Measurements from ENCODE around the gene STAT4. TPM values are rescaled to one million over a fixed set of nuclear protein-coding genes. Genes with fewer than 3 reads are reported as not detected.
A peak's percentile ranks its signal among the peaks of the same experiment; 100 is the strongest.

The STAT4 gene, protein sequence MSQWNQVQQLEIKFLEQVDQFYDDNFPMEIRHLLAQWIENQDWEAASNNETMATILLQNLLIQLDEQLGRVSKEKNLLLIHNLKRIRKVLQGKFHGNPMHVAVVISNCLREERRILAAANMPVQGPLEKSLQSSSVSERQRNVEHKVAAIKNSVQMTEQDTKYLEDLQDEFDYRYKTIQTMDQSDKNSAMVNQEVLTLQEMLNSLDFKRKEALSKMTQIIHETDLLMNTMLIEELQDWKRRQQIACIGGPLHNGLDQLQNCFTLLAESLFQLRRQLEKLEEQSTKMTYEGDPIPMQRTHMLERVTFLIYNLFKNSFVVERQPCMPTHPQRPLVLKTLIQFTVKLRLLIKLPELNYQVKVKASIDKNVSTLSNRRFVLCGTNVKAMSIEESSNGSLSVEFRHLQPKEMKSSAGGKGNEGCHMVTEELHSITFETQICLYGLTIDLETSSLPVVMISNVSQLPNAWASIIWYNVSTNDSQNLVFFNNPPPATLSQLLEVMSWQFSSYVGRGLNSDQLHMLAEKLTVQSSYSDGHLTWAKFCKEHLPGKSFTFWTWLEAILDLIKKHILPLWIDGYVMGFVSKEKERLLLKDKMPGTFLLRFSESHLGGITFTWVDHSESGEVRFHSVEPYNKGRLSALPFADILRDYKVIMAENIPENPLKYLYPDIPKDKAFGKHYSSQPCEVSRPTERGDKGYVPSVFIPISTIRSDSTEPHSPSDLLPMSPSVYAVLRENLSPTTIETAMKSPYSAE
- total RNA-seq (2014; rRNA removed; shearing (Covaris generic)): 10.4 and 12.7 TPM in 2 replicates
- polyA plus RNA-seq (2014; cell fraction: nucleus; rRNA removed): 16.4 and 17.6 TPM in 2 replicates

DNA sequence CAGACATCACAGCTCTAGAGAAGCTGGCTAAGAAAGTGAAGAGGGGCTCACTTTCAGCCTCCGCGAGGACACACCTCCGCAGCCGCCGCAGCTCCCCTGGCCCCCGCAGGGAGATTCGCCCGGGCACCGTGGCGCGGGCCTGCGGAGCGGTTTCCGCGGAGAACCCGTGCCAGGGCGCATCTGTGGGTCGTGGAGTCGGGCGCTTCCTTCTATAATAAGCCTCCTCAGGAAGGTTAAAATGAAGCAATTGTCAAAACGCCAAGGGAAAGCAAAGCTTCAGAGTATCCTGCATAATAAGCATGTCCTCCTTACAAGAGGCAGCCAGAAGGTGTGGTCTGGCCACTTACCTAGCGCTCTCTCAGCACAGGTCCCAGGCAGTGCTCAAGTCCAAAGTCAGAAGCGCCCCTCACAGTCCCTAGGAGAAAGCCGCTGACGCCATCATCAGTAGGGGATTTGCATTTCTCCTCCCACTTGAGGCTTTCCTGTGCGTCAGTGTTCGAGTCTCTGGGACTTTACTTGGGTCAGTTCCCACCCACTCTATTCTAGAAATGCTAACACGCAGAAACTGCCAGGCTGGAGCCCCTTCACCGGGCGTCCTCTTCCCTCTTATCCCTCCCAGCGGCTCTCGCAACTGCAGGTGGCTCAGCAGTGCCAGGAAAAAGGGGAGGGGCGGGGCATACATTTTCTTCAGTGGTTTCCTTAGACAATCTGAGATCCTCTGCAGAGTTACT, at the start of gene STAT4:
TSS of gene STAT4 (minus strand) at position 395 of the 731 bp plus-strand sequence. CDS start 2,791 bp downstream, outside the sequence.
- DNase-seq (ENCODE audit: extremely low read depth, low read depth): no peak

DNA sequence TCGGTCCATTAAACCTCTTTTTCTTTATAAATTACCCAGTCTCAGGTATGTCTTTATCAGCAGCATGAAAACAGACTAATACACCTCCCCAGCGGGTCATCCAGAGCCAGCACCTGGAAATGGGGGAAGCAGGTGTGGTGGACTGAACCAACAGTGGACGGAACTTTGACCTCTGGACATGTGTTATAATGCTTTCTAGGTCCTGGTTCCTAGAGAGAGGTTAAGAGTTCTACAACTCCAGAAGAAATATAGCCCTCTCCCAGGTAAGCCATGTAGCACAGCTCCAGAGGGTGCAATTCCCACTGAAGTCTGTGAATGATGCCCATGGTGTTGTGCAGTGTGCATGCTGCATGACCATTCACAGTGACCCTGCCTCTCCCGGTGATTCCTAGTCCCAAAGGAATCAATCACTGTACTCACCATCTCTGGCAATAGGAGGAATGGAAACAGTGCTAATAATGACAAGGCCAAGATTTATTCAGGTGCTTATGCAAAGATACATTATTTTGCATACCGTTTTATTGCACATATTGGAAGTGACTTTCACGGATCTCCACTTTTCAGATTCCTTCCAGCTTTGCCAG, 49.2 kb upstream of the STAT4 start:
- DNase-seq (ENCODE audit: extremely low read depth, low read depth): no peak

DNA sequence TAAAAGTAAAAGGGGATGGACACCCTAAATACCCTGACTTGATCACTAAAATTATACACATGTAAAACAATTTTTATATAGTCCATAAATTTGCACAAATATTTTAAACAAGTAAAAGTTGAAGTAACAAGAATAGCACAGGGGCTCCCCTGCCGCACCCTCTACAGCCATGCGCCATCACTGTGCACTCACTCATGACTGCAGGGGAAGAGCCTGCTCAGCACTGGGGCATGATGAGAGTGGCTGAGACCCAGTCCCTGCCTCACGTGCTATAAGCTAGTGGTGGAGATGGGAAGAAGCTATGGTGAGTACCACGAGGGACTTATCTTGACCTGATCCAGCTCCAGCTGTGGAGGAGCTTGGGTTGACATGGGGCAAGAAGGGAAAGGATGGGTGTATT, 47.5 kb upstream of the STAT4 start:
- DNase-seq (ENCODE audit: extremely low read depth, low read depth): no peak

DNA sequence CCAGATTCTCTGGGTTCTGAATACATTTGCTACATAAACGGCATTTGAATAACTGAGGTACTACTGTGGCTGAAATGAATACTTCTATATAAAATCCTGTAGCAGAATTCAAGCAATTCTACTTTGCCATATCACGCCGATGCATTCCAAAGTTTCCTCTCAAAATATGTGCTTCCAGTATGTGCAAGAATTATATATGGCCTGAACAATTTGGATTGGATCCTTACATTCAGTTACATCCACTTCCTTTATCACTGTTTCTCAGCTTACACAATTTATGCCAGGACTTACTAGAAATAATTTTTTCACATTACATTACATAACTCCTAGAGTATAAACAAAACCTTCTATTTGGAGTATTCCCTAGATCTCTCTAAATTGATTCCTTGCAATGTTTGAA, 46.3 kb upstream of the STAT4 start:
- no peak for DNase-seq (ENCODE audit: extremely low read depth, low read depth)

DNA sequence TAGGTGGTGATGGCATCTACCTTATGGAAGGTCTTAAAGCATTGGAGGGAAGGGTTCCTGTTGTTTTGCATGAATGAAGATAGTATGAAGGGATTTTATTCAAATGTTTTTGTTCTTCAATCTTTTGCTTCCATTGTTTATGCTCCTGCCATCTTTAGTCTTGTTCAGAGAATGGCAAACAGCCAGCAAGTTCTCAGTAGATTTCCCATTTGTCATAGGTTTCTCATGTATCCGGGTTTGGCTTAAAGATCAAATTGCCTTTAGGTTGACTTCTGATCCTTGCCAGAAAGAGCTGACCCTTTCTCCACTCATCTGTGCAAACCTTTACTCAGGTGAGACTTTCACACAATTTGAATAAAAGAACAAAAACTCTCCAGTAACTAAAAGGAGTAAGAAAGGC, 44.2 kb upstream of the STAT4 start:
- no peak for DNase-seq (ENCODE audit: extremely low read depth, low read depth)

DNA sequence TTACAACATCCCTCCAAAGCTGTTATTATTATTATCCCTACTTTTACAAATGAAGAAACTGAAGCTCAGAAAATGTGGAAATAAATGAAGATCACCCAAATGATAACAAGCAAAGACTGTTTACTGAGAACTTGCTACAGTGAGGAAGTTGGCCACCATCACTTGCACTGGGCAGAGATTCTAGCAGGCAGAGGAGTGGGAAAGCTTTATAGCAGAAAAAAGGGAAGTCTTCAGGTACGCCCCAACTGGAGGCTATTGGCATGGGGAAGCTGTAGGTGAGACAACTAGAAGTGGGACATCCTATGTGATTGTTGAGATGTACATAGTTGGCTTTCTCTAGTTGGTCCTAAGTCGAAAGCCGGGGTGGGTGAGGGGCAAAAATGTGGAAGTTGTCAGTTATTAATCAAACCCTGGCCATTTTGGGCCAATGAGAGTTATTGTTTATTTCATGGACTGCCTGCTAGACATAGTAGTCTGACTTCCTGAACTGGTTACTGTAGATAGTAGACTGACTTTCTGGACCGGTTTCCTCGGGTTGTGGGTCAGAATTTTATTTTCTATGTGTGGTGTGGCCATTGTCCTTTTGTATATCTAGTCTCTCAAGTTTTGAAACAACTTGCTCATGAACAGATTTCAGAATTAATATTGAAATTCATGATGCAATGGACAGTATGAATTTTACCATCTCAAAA, 40.2 kb upstream of the STAT4 start:
- no peak for DNase-seq (ENCODE audit: extremely low read depth, low read depth)

DNA sequence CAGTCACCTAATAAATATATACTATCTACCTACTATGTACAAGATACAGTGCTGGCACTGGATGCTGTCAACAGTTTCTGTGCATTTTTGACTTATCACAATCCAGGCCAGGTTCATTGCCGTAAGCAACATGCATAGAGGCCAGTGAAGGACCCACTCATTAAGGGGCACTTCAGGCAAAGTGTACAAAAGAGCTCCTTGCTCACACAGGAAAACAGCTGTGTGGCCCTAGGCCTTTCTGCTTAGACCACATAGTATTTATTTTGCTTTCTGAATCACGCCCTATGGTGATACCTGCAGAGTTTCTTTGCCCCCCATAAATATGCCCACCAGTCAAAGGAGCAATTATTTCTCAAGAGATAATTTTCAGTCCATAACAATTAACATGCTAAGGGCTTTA, 39.6 kb upstream of the STAT4 start:
- DNase-seq (ENCODE audit: extremely low read depth, low read depth): no peak

DNA sequence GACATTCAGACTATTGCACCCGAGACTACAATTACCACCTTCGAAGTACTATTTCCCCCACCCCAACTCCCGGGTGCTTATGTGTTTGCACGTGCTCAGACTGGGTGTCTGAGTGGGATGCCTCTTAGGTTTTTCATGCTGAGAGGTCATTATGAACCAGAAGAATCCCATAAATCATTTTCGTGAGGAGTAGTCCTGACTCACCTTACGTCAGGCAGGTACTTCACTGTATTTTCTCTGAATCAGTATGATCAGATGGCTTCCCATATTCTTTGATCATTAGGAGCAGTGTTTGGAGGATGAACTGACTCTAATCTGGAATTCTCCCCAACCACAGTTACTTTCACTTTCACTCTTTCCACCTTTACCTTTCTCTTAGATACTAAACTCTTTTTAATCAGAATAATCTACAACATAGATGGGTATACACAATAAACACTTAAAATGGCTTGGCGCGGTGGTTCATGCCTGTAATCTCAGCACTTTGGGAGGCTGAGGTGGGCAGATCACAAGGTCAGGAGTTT, 38.4 kb upstream of the STAT4 start:
- no peak for DNase-seq (ENCODE audit: extremely low read depth, low read depth)

DNA sequence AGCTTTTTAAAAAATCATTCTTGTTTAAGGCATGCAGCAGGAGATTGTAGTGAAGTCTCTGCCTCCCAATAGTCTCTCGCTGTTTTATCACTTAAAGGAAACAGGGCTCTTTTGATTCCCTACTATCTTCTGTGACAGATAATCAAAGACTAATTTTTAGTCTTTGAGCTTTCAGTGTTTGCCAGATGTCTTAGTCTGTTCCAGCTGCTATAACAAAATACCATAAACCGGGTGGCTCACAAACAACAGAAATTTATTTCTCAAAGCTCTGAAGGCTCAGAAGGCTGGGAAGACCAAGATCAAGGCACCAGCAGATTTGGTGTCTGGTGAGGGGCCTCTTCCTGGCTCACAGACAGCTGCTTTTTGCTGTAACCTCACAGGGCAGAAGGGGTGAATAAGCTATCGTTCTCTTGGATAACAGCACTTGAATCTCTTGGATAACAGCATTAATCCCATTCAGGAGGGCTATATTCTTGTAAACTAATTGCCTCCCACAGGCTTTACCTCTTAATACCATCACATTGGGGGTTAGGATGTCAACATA, 37.8 kb upstream of the STAT4 start:
- DNase-seq (ENCODE audit: extremely low read depth, low read depth): no peak

DNA sequence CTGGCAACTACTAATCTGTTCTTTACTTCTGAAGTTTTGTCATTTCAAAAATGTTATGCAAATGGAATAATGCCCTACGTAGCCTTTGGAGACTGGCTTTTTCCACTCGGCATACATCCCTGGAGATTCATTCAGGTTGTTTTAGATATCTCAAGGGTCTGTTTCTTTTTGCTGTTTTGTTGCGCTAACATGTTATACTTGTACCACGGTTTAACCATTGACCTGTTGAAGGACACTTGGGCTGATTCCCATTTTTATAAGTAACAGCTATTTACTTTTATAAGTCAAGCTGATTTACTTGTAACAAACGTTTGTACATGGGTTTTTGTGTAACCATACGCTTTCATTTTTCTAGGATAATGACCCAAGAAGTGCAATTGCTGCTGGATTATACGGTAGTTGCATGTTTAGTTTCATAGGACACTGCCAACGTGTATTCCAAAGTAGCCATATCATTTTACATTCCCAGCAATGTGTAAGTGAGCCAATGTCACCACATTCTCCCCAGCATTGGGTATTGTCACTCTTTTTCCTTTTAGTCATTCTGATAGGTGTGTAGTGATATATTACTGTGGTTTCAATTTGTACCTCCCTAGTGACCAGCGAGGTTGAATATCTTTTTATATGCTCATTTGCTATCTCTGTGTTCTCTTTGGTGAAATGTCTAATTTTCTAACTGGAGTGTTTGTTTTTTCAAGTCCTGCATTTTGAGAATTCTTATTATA, 36.5 kb upstream of the STAT4 start:
- DNase-seq (ENCODE audit: extremely low read depth, low read depth): no peak

DNA sequence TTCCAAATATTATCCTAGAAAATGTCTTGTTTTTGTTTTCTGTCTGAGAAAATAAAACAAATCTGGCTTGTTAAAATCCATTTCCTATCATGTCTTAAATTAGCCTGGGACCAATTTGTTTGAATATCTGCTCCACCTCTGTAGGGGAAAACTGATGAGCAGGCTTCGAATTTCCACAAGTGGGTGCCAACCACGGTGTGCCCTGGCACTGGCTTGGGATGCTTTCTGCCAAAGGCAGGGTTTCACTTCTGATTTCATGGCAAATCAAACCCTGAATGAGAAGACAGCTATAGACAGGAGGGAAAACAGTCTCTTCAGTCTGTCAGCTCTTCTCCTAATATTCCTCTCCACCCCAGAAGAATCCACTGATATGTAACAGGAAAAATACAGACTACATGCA, 33.7 kb upstream of the STAT4 start:
- no peak for DNase-seq (ENCODE audit: extremely low read depth, low read depth)

DNA sequence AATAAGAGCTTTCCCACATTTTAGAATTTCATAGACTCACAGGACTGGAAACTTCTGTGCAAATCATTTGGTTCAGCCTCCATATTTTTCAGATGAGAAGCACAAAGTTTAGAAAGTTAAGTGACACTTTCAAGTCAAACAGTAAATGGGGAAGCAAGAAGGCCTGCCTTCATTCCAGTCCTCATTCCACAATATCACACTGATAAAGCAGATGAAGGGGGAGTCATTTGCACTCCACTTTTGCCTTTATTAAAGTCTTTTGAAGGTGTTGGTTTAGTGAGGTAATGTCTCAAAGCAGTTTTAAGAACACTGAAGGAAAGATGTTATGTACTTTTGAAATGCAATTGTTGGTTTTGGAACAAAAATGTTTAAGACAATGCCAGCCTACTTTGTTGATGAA, 32.7 kb upstream of the STAT4 start:
- DNase-seq (ENCODE audit: extremely low read depth, low read depth): no peak

DNA sequence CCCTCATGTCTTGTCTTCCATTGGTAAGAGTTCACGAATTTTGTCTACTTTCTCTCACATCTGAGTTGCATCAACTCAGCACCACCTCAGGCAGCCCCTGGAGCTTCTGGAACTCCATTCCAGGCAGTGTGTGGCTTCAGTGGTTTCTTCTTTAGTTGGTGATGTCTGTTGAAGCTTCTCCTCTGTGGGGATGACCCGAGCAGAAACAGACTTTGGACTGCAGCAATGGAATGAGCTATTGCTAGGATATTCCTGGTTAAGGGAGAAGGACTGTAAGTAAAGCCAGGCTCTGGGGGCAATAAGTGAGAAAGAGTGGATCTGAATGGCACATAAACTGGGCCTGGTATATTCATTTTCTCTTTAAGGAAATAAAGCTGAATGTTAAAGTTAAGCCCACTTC, 32.3 kb upstream of the STAT4 start:
- DNase-seq (ENCODE audit: extremely low read depth, low read depth): no peak

DNA sequence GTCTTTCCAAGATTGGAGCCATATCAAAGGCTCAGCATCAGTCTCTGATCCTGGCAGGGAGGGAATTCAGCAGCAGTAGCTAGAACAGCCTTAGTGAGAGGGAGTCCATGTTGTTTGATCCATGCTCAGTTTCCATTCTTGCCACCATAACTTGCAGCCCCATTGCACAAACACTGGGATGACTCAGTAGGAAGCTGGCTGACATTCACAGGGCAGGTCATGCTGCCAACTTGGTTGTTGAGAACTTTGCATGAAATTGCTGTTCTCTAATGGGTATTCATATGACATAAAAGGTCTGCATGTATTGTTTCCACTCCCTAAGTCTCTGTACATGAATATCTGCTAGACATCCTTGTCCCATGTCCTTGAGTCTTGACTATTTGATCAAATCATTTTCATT, 29.9 kb upstream of the STAT4 start:
- DNase-seq (ENCODE audit: extremely low read depth, low read depth): peak; percentile 40

DNA sequence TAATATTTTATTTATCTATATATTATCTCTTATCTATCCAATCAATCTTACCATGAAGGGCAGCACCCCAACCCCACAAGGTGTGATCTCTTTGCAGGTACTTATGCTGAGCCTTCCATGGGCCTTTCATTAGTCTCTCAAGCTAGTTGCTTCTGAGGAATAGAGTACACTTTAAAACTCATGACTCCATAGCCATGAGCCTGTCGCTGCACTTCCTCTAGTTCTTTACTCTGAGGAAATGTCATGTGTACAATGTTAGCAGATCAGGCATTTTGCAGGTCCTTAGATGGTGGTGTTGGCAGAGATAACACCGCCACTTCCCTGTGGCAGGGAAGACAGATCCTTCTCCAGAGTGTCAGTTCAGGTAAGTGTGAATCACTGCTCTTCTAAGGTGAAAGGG, 29.5 kb upstream of the STAT4 start:
- no peak for DNase-seq (ENCODE audit: extremely low read depth, low read depth)

DNA sequence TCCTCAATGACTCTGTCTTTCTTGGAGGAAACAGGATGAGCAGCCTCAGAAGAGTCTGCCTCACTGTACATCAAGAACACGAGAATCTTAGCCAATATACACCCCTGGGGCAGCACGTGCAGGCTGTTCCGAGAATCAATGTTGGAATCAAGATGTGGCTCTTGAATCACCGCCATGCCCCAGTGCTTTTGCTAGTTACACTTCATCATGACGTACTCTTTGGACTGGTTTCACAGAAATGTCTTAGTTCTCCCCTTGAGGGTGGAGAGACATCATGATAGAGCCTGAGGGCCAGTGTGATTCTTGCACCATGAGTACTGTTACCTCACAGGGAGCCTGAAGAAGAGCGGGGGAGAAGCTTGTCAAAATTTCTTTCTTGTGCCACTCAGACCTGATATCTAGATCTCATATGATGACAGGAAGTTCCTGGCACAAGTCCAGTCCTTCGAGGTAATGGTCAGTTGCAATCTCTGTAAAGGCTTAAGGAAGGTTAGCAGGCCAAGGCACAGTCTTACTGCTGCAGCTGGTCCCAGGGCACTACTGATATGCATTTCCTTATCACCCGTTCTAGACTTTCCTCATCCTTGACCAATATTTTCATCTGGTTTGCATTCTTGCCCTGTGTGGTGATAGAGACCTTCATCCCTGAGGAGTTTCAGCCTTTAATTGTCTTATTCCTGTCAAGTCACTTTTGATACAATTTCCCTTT, 28.2 kb upstream of the STAT4 start:
- no peak for DNase-seq (ENCODE audit: extremely low read depth, low read depth)

DNA sequence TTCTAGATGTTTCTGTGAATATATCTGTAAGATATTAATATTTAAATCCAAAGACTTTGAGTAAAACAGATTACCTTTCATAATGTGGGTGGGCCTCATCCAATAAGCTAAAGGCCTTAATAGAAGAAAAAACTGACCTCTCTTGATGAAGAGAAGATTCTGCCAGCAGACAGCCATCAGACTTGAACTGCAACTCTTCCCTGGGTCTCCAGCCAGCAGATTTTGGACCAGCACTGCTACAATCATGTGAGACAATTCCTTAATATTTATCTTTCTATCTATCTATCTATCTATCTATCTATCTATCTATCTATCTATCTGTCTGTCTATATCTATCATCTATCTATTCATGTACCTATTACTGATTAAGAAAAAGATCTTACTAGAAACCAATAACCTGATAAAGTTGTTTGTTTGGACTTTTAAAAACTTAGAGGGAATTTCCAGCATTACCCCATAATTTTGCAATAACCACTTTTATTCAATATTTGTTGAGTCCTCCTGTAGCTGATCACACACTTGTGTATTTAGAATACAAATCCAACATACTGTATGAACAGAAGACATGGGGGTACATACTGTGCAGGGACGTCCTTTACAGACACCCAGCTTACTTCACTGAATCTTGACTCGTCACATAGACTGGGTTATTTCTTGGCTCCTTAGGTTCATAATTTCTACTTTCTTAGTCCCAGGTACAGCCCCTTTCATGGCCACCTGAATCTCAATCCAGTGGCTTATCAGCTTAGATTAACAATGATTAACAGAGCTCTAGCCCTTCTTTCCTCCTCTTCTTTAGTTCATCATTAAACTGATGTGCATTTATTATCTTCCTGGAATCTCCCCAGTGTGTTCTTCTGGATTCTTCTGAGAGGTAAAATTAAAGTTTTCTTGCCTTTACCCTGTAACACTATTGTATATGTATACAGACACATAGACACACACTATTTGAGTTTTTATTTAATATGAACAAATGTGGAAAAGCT, 27.2 kb upstream of the STAT4 start:
- DNase-seq (ENCODE audit: extremely low read depth, low read depth): no peak

Data from NCI-H460 (cell line).